Brain microvascular endothelial cell (primary cell): ENCODE measurements around the gene CD6.

ENCODE experiments used
- DNase-seq: peaks from one replicate; pipeline ENCODE4 v3.0.0-alpha.2; 2020
- H3K27ac ChIP-seq: fragments of 250-450 bp; sonication (Bioruptor Pico); 2 replicates; pipeline ENCODE4 v1.5.1; 2020; ENCODE audit warnings: mild to moderate bottlenecking, moderate library complexity
- H3K27me3 ChIP-seq: fragments of 250-450 bp; sonication (Bioruptor Pico); replicated peaks from 2 replicates; pipeline ENCODE4 v1.5.1; 2020; ENCODE audit warnings: mild to moderate bottlenecking
- H3K36me3 ChIP-seq: fragments of 250-450 bp; sonication (Bioruptor Pico); replicated peaks from 2 replicates; pipeline ENCODE4 v1.5.1; 2020; ENCODE audit warnings: mild to moderate bottlenecking
- H3K4me3 ChIP-seq: 2 replicates; pipeline ENCODE4 v1.5.1; 2011; ENCODE audit warnings: low read depth, mild to moderate bottlenecking, control low read depth, low read length, moderate library complexity
- in situ Hi-C: cut with HindIII; loops from 2 replicates; pipeline ENCODE4 v1.10.0; 2017; ENCODE audit warnings: low sequenced_read_pairs, low pct_ligation_motif_present
- TF ChIP-seq, protein P1 (sequence below): IDR thresholded peaks from 2 replicates; pipeline ENCODE4 v1.5.1; 2011; ENCODE audit warnings: low read depth, mild to moderate bottlenecking, moderate library complexity, low read length, control low read depth, inconsistent platforms; ENCODE audit errors: missing control alignments

The CD6 gene

GRCh38 chr11:60933416-60934123 is 37.9 kb upstream of the CD6 start:
- H3K36me3 ChIP-seq, result peaks cover 8% of the 10 kb centered on the region
- H3K4me3 ChIP-seq, result no peak overlapping the region
- no peaks in the 10 kb centered on the region for H3K27me3 ChIP-seq
- H3K27ac ChIP-seq, result no peak overlapping the region
- TF ChIP-seq, protein P1, sequence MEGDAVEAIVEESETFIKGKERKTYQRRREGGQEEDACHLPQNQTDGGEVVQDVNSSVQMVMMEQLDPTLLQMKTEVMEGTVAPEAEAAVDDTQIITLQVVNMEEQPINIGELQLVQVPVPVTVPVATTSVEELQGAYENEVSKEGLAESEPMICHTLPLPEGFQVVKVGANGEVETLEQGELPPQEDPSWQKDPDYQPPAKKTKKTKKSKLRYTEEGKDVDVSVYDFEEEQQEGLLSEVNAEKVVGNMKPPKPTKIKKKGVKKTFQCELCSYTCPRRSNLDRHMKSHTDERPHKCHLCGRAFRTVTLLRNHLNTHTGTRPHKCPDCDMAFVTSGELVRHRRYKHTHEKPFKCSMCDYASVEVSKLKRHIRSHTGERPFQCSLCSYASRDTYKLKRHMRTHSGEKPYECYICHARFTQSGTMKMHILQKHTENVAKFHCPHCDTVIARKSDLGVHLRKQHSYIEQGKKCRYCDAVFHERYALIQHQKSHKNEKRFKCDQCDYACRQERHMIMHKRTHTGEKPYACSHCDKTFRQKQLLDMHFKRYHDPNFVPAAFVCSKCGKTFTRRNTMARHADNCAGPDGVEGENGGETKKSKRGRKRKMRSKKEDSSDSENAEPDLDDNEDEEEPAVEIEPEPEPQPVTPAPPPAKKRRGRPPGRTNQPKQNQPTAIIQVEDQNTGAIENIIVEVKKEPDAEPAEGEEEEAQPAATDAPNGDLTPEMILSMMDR, result no peak
- no peak for DNase-seq
- in situ Hi-C loops, result no loop called here

DNA sequence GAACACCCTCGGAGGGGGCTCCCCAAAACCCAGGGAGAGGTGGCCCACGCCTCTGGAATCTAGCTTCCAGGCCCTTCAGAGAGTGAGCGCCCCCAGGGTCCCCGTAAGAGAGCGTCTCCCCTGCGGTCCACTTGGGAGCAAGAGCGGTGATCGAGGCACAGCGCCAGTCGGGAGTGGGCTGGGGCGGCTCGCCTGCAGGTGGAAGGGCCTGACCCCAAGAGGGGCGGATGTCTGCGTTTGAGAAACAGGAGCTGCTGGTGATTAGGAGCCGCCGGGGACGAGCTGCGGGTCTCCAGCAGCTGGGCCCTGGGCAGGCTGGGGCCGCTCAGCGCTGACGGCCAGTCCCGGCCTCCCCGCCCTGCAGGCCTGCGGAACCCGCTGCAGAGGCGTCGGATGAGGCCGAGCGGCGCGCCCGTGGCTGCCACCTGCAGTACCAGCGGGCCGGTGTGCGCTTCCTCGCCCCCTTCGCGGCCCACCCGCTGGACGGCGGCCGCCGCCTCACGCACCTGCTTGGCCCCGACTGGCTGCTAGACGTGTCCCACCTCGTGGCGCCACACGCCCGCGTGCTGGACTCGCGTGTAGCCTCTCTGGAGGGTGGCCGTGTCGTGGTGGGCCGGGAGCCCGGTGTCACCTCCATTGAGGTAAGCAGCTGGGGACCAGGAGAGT is 37.2 kb upstream of the CD6 start:
- in situ Hi-C loops, result no loop called here
- H3K27ac ChIP-seq, result no peak overlapping the region
- H3K36me3 ChIP-seq, result peaks cover 8% of the 10 kb centered on the region
- DNase-seq, result no peak
- no peak overlapping the region for H3K4me3 ChIP-seq
- TF ChIP-seq, protein P1, result no peak
- H3K27me3 ChIP-seq, result no peaks in the 10 kb centered on the region

DNA sequence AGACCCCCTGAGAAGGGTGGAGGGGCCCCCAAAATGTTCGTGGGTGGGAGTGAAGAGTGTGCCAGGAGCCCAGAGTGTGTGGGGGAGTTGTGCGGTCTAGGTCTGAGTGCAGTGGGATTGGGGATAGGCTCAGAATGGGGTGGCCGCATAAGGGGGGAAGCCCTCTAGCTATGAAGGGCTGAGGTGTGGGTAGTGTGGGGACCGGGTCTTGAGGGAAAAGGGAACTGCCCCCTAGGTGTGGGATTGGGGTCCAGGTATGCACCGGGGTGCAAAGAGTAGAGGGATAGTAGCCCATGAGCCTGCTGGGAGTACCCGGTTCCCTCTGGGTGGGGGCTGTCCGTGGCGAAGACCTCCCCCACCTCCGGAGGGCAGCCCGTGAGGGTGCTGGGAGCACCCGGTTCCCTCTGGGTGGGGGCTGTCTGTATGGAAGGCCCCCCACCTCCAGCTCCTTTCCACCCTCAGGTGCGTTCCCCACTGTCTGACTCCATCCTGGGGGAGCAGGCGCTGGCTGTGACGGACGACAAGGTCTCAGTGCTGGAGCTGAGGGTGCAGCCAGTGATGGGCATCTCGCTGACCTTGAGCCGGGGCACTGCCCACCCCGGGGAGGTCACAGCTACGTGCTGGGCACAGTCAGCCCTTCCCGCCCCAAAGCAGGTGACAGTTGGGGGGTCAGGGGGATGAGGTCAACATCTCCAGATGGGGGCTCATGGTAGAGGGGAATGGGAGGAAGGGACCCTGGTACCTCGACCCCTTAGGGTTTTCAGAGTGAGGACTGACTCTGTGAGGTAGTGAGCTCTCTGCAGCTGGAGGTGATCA is 36.5 kb upstream of the CD6 start:
- H3K27ac ChIP-seq, result no peak overlapping the region
- TF ChIP-seq, protein P1, result no peak
- H3K36me3 ChIP-seq, result peaks cover 8% of the 10 kb centered on the region
- in situ Hi-C loops, result no loop called here
- no peak overlapping the region for H3K4me3 ChIP-seq
- H3K27me3 ChIP-seq, result no peaks in the 10 kb centered on the region
- DNase-seq, result no peak

DNA sequence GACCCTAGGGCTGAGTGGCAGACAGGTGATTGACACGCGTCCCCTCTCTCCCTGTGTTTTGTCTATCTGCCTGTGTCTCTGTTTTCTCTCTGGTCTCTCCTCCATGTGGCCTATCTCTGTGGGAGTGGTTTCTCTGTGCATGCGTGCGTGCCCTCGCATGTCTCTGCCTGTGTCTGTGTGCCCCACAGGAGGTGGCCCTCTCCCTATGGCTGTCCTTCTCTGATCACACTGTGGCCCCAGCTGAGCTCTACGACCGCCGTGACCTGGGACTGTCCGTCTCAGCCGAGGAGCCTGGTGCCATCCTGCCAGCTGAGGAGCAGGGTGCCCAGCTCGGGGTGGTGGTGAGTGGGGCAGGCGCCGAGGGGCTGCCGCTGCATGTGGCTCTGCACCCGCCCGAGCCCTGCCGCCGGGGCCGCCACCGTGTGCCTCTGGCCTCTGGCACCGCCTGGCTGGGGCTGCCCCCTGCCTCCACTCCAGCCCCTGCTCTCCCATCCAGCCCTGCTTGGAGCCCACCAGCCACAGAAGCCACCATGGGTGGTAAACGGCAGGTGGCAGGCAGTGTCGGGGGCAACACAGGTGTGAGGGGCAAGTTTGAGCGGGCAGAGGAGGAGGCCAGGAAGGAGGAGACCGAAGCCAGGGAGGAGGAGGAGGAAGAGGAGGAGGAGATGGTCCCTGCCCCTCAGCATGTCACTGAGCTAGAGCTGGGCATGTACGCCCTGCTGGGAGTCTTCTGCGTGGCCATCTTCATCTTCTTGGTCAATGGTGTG is 35.6 kb upstream of the CD6 start:
- Histone ChIP-seq H3K27me3 (no peaks in the 10 kb centered on the region), H3K4me3 (no peak overlapping the region), H3K27ac (no peak overlapping the region), H3K36me3 (peaks cover 7% of the 10 kb centered on the region)
- no peak for DNase-seq
- TF ChIP-seq, protein P1, result no peak
- in situ Hi-C loops, result no loop called here

GRCh38 chr11:60936467-60937143 is 34.9 kb upstream of the CD6 start:
- in situ Hi-C loops, result no loop called here
- no peaks in the 10 kb centered on the region for H3K36me3 ChIP-seq
- no peaks in the 10 kb centered on the region for H3K27me3 ChIP-seq
- TF ChIP-seq, protein P1, result no peak
- no peak for DNase-seq
- H3K27ac ChIP-seq, result no peak overlapping the region
- H3K4me3 ChIP-seq, result no peak overlapping the region
